ENCODE results near the gene GHR. TPM values are rescaled to one million over a fixed set of nuclear protein-coding genes. Genes with fewer than 3 reads are reported as not detected.

The GHR gene
- total RNA-seq, 2 donors from 2014 or later, result 6.4 to 12.8 TPM

DNA sequence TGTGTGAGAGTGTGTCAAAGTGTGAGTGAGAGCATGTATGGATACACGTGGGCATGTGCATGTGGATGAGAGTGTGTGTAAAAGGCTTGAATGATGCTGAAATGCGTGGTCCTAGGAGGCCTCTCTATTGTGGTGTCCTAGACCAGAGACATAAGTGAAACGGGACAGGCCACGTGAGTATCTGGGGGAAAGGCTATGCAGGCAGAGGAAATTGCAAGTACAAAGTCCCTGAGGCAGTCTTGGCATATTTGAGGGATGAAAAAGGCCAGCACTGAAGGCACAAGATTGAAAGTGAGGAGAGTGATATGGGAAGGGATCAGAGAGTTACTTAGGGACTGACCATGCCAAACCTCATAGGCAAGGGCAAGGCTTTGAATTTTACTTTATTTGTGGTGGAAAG is 266.2 kb downstream of the GHR start:
- TF ChIP-seq, protein P1, sequence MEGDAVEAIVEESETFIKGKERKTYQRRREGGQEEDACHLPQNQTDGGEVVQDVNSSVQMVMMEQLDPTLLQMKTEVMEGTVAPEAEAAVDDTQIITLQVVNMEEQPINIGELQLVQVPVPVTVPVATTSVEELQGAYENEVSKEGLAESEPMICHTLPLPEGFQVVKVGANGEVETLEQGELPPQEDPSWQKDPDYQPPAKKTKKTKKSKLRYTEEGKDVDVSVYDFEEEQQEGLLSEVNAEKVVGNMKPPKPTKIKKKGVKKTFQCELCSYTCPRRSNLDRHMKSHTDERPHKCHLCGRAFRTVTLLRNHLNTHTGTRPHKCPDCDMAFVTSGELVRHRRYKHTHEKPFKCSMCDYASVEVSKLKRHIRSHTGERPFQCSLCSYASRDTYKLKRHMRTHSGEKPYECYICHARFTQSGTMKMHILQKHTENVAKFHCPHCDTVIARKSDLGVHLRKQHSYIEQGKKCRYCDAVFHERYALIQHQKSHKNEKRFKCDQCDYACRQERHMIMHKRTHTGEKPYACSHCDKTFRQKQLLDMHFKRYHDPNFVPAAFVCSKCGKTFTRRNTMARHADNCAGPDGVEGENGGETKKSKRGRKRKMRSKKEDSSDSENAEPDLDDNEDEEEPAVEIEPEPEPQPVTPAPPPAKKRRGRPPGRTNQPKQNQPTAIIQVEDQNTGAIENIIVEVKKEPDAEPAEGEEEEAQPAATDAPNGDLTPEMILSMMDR (IDR thresholded peaks at IDR 0.05), result no peak
- peaks cover 2 to 15% of the 10 kb centered on the region in 2 donors for H3K4me1 ChIP-seq (ENCODE audit: control insufficient read depth in 1 of 2, low read depth in 2 of 2)

DNA sequence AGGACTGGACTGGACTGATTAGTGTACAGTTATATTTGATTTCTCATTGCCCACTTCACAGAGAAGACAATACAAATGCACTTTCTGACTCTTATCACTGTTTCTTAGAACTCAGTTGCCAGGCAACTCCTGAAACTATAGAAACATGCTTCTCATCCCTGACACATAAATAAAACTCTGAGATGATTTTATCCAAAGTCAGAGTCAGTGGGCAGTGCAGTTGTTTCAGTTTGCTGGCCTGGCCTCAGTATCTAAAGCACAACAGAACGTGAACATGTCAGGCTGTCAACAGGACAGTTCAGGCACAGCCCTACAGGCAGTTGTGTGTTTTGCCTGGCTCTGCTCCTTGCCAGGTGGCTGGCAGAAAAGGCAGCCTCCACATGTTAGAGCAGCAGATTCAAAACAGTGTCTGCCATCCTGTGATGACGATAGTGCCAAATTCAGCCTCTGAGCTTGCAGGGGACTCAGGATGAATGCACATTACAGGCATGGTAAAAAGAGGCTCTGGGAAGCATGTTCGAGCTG is 268.2 kb downstream of the GHR start:
- ATAC-seq (ENCODE audit: insufficient number of reproducible peaks, low FRiP score, low read depth), result no peak
- Histone ChIP-seq H3K9me3 (no peaks in the 10 kb centered on the region), H3K27me3 (replicated peaks; ENCODE audit: insufficient read depth) (no peaks in the 10 kb centered on the region), H3K36me3 (peaks cover 4% of the 10 kb centered on the region), H3K4me1 (ENCODE audit: control insufficient read depth in 1 of 2, low read depth in 2 of 2) (peaks cover 2 to 15% of the 10 kb centered on the region in 2 donors), H3K27ac (no peak overlapping the region), H3K4me3 (no peak overlapping the region)
- DNase-seq (ENCODE audit: low spot score), result no peak
- TF ChIP-seq, protein P1 (IDR thresholded peaks at IDR 0.05), result no peak

More for the DNA sequence above, 266.2 kb downstream of the GHR start:
- H3K36me3 ChIP-seq, result peaks cover 4% of the 10 kb centered on the region
- H3K27ac ChIP-seq, result no peak overlapping the region
- ATAC-seq (ENCODE audit: insufficient number of reproducible peaks, low FRiP score, low read depth), result no peak
- no peak for DNase-seq (ENCODE audit: low spot score)
- H3K9me3 ChIP-seq, result no peaks in the 10 kb centered on the region
- no peaks in the 10 kb centered on the region for H3K27me3 ChIP-seq (replicated peaks; ENCODE audit: insufficient read depth)
- no peak overlapping the region for H3K4me3 ChIP-seq

DNA sequence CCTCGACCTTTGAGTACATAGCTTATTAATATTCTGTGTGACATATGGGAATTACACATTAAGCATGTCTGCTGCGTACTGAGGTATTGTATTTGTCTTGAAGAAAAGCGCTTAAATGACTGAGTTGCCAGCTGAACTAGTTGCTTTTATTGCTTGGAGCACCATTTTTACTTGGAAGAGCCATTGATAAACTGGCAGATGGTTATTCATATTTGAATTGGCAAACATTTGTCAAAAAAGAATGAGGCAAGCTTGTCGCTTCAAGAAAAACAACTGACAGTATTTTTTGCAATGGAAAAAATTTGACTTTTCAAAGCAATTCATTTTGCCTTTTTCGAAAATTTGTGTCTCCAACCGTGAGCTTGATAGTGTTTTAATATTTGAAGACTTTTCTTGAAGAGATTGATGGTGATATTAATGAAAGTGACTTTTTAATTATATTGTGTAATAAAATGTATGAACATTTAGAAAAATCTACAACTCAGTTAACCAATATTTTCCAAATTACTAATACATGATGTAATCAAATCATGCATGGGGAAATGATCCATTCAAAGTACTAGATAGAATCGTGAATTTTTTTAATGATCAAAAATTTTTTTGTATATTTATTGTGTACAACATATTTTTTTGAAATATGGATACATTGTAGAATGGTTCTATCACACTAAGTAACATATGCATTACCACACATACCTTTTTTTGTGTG is 278.3 kb downstream of the GHR start:
- TF ChIP-seq, protein P1 (IDR thresholded peaks at IDR 0.05), result no peak
- no peaks in the 10 kb centered on the region for H3K4me1 ChIP-seq (ENCODE audit: control insufficient read depth in 1 of 2, low read depth in 2 of 2)
- ATAC-seq (ENCODE audit: insufficient number of reproducible peaks, low FRiP score, low read depth), result no peak
- no peak for DNase-seq (ENCODE audit: low spot score)
- no peak overlapping the region for H3K4me3 ChIP-seq
- H3K27me3 ChIP-seq (replicated peaks; ENCODE audit: insufficient read depth), result no peaks in the 10 kb centered on the region
- H3K27ac ChIP-seq, result no peak overlapping the region
- H3K36me3 ChIP-seq, result no peaks in the 10 kb centered on the region
- H3K9me3 ChIP-seq, result peaks cover 17% of the 10 kb centered on the region

DNA sequence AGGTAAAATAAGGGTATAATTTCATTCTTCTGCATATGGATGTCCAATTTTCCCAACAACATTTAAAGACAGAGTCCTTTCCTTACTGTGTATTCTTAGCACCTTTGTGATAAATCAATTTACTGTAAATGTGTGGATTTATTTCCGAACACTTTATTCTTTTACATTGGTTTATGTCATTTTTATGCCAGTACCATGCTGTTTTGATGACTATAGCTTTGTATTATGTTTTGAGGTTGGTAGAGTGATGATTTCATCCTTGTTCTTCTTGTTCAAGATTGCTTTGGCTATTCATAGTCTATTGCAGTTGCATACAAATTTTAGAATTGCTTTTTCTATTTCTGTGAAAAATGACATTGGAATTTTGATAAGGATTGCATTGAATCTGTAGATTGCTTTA is 280.0 kb downstream of the GHR start:
- Histone ChIP-seq H3K36me3 (no peaks in the 10 kb centered on the region), H3K9me3 (peaks cover 19% of the 10 kb centered on the region), H3K4me1 (ENCODE audit: control insufficient read depth in 1 of 2, low read depth in 2 of 2) (no peaks in the 10 kb centered on the region), H3K27ac (no peak overlapping the region), H3K4me3 (no peak overlapping the region), H3K27me3 (replicated peaks; ENCODE audit: insufficient read depth) (no peaks in the 10 kb centered on the region)
- TF ChIP-seq, protein P1 (IDR thresholded peaks at IDR 0.05), result no peak
- DNase-seq (ENCODE audit: low spot score) (no peak), ATAC-seq (ENCODE audit: insufficient number of reproducible peaks, low FRiP score, low read depth) (no peak)

DNA sequence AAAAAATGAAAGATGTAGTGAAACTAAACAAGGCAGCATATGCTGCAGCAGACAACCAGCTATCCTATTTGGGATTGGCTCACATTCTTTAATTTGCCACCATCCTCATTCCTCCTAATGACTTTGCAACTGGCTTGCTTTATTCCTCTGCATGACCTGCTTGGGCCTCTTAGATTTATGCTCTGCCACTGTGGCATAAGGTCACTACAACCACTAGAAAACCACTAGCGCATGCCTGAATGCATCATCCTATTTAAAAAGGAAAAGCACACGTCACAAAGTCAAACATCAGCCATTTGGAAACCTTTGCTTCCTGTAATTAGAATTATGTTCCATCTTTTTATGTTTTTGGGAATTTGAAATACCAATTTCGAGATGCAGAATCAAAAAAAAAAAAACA is 292.5 kb downstream of the GHR start:
- TF ChIP-seq, protein P1 (IDR thresholded peaks at IDR 0.05), result no peak
- no peak overlapping the region for H3K4me3 ChIP-seq
- DNase-seq (ENCODE audit: low spot score), result no peak
- H3K27ac ChIP-seq, result no peak overlapping the region
- H3K9me3 ChIP-seq, result no peaks in the 10 kb centered on the region
- ATAC-seq (ENCODE audit: insufficient number of reproducible peaks, low FRiP score, low read depth), result no peak
- H3K27me3 ChIP-seq (replicated peaks; ENCODE audit: insufficient read depth), result no peaks in the 10 kb centered on the region
- H3K36me3 ChIP-seq, result no peaks in the 10 kb centered on the region
- H3K4me1 ChIP-seq (ENCODE audit: control insufficient read depth in 1 of 2, low read depth in 2 of 2), result no peaks in the 10 kb centered on the region
